MCF 10A (cell line): ENCODE measurements around the gene ASIC3. TPM values are rescaled to one million over a fixed set of nuclear protein-coding genes. Genes with fewer than 3 reads are reported as not detected.

ENCODE experiments used
- BruUV-seq: library from RNA; stranded (reverse); fragments of 400-500 nt; replicated peaks from 2 replicates; lab custom pipeline; 2021; lab: Mats Ljungman, UMichigan
- CTCF ChIA-PET: fragments of 300-600 bp; sonication (Branson Sonifier 250); formaldehyde crosslinking; extraction: SDS; loops from one replicate; lab custom pipeline; 2021; ENCODE audit warnings: antibody characterized with exemption, inconsistent platforms; lab: Yijun Ruan, JAX
- POLR2A ChIA-PET: fragments of 300-600, 350-650 bp; sonication (Branson Sonifier 250); formaldehyde crosslinking; extraction: SDS; loops from one replicate; lab custom pipeline; 2020; ENCODE audit warnings: antibody characterized with exemption, inconsistent platforms; lab: Yijun Ruan, JAX
- DNase-seq: peaks from one replicate; pipeline ENCODE4 v3.0.0-alpha.2; 2018; ENCODE audit not compliant: unreplicated experiment
- H3K27ac Mint-ChIP-seq: one replicate; pipeline ENCODE4 v1.8.0; 2022; ENCODE audit warnings: mild to moderate bottlenecking, low read depth, mixed read lengths; ENCODE audit not compliant: unreplicated experiment
- H3K27me3 Mint-ChIP-seq: one replicate; pipeline ENCODE4 v1.8.0; 2022; ENCODE audit warnings: mixed read lengths; ENCODE audit not compliant: insufficient read depth, unreplicated experiment
- H3K36me3 Mint-ChIP-seq: one replicate; pipeline ENCODE4 v1.8.0; 2022; ENCODE audit warnings: mild to moderate bottlenecking, moderate library complexity, mixed read lengths; ENCODE audit not compliant: insufficient read depth, unreplicated experiment
- H3K4me1 Mint-ChIP-seq: one replicate; pipeline ENCODE4 v1.8.0; 2022; ENCODE audit warnings: mixed read lengths; ENCODE audit not compliant: insufficient read depth, unreplicated experiment
- H3K4me3 Mint-ChIP-seq: one replicate; pipeline ENCODE4 v1.8.0; 2022; ENCODE audit warnings: mild to moderate bottlenecking, moderate library complexity, mixed read lengths; ENCODE audit not compliant: unreplicated experiment
- H3K9me3 Mint-ChIP-seq: one replicate; pipeline ENCODE4 v1.8.0; 2022; ENCODE audit warnings: mixed read lengths; ENCODE audit not compliant: unreplicated experiment
- CTCF ChIP-seq: fragments of 200-600 bp; IDR thresholded peaks from one replicate; pipeline ENCODE4 v1.8.0; 2022; ENCODE audit warnings: antibody characterized with exemption, mild to moderate bottlenecking; ENCODE audit not compliant: unreplicated experiment
- intact Hi-C: fragments of 100-400 bp; cut with micrococcal nuclease; formaldehyde crosslinking; loops from 2 replicates; pipeline ENCODE4 v1.14.1; 2022
- total RNA-seq: library from RNA; stranded (reverse); gene quantifications from 2 replicates; pipeline ENCODE4 v1.2.3, GENCODE V29; 2022

Gene ASIC3
- total RNA-seq, 1 experiment from 2014 or later: 3.9 TPM

GRCh38 chr7:151000897-151001495, 47.3 kb upstream of the ASIC3 start:
- no TSS peak for BruUV-seq
- intact Hi-C loops: no loop called here
- H3K4me3 Mint-ChIP-seq: no peak overlapping the region
- ChIA-PET POLR2A (no interaction called here), CTCF (no interaction called here)
- no peak overlapping the region for H3K27ac Mint-ChIP-seq
- no peaks in the 10 kb centered on the region for H3K4me1 Mint-ChIP-seq
- no peak for TF ChIP-seq CTCF
- H3K36me3 Mint-ChIP-seq: peaks cover 6% of the 10 kb centered on the region
- H3K9me3 Mint-ChIP-seq: no peaks in the 10 kb centered on the region
- peaks cover 10% of the 10 kb centered on the region for H3K27me3 Mint-ChIP-seq
- no peak for DNase-seq

GRCh38 chr7:151001546-151001945, 46.8 kb upstream of the ASIC3 start:
- intact Hi-C loops: no loop called here

GRCh38 chr7:151003572-151003971, 44.8 kb upstream of the ASIC3 start:
- no TSS peak for BruUV-seq
- H3K9me3 Mint-ChIP-seq: no peaks in the 10 kb centered on the region
- POLR2A ChIA-PET: no interaction called here
- CTCF ChIA-PET: interaction anchor here (0.8 kb wide), 1 partner anchor 47 kb away, joined by 3 read pairs; no protein-coding TSS in a partner anchor
- peaks cover 10% of the 10 kb centered on the region for H3K27me3 Mint-ChIP-seq
- DNase-seq: no peak
- H3K4me1 Mint-ChIP-seq: peaks cover 11% of the 10 kb centered on the region
- no peak for TF ChIP-seq CTCF
- H3K36me3 Mint-ChIP-seq: no peaks in the 10 kb centered on the region
- H3K27ac Mint-ChIP-seq: no peak overlapping the region
- intact Hi-C loops: no loop called here
- no peak overlapping the region for H3K4me3 Mint-ChIP-seq

More at GRCh38 chr7:151001546-151001945, 46.8 kb upstream of the ASIC3 start:
- no TSS peak for BruUV-seq
- no peak for DNase-seq
- CTCF ChIA-PET: no interaction called here
- no peaks in the 10 kb centered on the region for H3K9me3 Mint-ChIP-seq
- peaks cover 10% of the 10 kb centered on the region for H3K27me3 Mint-ChIP-seq
- no peaks in the 10 kb centered on the region for H3K4me1 Mint-ChIP-seq
- TF ChIP-seq CTCF: no peak
- H3K4me3 Mint-ChIP-seq: no peak overlapping the region
- POLR2A ChIA-PET: interaction anchor here (0.7 kb wide), 1 partner anchor 1250 kb away, joined by 3 read pairs; no protein-coding TSS in a partner anchor
- no peak overlapping the region for H3K27ac Mint-ChIP-seq
- peaks cover 6% of the 10 kb centered on the region for H3K36me3 Mint-ChIP-seq

GRCh38 chr7:151005566-151005965, 42.8 kb upstream of the ASIC3 start:
- no peaks in the 10 kb centered on the region for H3K9me3 Mint-ChIP-seq
- BruUV-seq: no TSS peak
- ChIA-PET CTCF (interaction anchor here (0.5 to 1.5 kb wide), 3 partner anchors 12 to 107 kb away, joined by 3 to 5 read pairs (median 4); no protein-coding TSS in a partner anchor), POLR2A (no interaction called here)
- intact Hi-C loops: no loop called here
- H3K27ac Mint-ChIP-seq: no peak overlapping the region
- peaks cover 11% of the 10 kb centered on the region for H3K4me1 Mint-ChIP-seq
- H3K4me3 Mint-ChIP-seq: no peak overlapping the region
- H3K36me3 Mint-ChIP-seq: no peaks in the 10 kb centered on the region
- DNase-seq: no peak
- H3K27me3 Mint-ChIP-seq: peaks cover 10% of the 10 kb centered on the region
- no peak for TF ChIP-seq CTCF
